GM19468 (cell line): ENCODE measurements around the gene TMEM150C.
"Not testable (repeated sequence)": the region's sequence is repeated elsewhere in the genome, so short reads cannot be mapped to it uniquely, and the experiment has no call there.

ENCODE experiments used
- ATAC-seq: cut with Tn5 transposase; IDR thresholded peaks from one replicate; pipeline ENCODE4 v1.9.1; 2021; ENCODE audit warnings: mild to moderate bottlenecking, moderate library complexity, moderate number of reproducible peaks; ENCODE audit not compliant: unreplicated experiment; ENCODE audit errors: extremely low read depth

Gene TMEM150C

DNA sequence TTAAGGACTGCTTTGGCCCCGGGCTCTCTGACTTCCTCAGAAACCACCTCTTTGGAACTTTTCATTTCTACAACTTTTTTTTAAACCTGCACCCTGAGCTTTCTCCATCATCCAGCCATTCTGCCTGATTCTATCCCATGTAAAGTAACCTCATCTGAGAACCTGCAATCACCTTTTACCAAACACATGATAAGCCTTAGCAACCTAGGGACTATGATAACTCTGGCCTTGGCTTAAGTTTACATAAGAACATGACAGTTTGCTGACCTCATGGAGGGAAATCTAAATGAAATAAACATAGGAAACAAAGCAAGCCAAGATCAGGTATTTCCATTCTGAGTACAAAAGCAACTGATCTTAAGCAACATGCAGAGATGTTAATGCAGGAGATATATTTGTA is 15.7 kb upstream of the TMEM150C start:
- ATAC-seq: no peak

DNA sequence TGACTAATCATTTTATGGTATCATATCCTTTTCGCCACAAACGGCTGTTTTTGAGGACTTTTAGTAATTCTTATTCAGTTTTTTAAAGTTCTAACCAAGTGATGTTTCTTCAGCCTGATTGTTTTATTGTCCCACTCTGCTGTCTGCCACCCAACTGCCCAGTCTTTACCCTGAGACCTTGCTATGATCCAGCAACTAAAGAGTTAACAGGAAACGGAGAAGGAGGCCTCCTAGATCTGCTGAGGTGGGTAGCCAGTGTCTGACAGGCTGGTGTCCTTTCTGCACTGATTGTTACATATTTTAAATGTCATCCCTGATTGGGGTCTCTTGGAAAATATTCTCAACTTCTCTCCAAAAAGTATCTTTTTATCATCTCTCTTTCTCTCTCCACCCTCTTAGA is 7.9 kb upstream of the TMEM150C start:
- no peak for ATAC-seq

DNA sequence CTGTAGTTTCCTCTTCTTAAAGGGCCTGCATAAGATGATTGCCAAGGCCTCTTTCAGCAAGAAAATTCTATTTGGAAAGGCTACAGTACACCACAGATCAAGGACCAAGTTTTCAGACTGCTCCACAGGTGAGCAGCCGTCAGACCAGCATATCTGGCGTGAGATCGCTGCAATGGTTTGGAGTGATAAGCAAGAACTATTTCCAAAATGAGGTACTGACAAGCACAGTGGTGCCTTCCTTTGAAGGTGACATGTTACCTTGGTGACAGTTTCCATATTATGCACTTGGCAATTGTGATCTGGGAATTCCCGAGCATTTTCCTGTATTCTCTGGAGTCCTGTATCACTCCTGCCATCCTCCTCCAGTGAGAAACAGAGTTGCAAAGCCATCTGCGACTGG is 7.3 kb upstream of the TMEM150C start:
- no peak for ATAC-seq

DNA sequence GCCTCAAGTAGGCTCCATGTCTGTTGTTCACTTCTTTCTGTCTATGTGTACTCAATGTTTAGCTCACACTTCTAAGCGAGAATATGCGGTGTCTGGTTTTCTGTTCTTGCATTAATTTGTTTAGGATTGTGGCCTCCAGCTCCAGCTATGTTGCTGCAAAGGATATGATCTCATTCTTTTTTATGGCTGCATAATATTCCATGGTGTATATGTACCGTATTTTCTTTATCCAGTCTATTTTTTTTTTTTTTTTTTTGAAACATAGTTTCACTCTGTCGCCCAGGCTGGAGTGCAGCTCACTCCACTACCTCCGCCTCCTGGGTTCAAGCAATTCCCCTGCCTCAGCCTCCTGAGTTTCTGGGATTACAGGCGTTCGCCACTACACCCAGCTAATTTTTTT is 5.7 kb upstream of the TMEM150C start:
- ATAC-seq: no peak

DNA sequence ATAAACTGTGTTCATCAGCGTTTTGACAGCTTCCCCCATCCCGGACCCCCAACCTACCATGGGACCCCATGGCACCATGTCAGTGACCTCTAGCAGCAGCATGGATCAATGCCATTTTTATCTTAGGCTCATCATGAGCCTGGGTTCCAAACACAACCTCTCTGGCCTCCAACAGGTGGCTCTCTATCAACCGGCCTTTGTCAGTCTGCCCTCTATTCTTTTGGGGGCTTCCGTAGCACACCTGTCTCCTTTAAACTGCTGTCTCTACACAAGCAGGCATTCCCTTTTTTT is 721 bp upstream of the TMEM150C start:
- no peak for ATAC-seq

DNA sequence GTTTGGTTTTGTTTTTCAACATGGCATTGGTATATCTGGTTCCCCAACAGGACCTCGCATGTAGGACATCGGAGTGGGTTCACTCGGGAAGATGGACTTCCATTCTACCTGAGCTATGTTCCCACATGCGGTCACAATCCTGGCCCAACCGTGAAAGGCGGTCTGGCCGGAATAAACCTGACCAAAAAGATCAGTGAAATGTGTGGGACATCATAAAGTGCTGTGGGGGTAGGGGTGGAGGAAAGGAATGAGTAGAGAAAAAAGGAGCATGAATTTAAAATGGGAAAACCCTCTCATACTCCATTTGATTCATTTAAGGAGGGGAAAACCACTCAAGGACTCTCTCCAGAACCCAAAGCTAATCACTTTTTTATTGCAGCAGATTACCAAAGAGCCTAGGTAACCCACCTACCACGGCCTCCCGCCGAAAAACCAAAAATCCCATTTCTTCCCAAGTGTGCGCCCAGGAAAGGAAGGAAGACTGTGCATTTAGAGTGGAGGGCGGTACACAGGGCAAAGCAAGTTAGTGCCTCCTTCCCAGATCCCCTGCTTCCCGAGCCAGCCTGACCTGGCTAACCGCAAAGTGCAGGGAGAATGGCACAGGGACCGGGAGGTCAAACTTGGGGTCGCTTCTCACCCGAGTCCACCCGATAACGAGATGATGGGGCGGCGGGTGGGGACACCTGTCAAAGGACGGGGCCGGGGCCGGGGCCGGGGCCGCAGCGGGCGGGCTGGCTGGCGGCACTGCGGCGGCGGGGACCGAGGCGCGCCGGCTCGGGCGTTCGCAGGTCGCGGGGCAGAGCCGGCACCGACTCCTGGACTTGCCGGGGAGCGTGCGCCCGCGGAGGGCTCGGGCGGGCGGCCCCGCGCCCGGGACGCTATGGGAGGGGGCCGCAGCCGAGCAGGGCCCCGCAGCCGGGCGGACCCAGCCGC is 669 bp downstream of the TMEM150C start:
- no peak for ATAC-seq

DNA sequence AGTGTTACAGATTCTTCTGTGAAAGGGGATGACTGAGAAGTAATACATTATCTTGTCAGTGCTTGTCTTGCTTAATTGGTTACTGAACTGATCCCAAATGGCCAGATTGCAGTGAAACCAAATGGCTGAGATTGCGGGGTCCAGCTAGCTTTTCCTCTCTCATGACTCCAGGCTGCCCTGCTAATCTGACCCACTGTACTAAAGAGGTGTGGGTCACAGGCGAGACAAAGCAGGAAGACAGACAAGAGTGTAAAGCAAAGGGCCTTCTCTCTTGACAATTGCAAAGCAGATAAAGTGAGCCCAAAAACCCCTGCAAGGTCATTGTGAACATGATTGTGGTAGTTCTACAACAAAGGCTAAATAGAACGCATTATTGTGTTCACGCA is 2.1 kb downstream of the TMEM150C start:
- no peak for ATAC-seq

DNA sequence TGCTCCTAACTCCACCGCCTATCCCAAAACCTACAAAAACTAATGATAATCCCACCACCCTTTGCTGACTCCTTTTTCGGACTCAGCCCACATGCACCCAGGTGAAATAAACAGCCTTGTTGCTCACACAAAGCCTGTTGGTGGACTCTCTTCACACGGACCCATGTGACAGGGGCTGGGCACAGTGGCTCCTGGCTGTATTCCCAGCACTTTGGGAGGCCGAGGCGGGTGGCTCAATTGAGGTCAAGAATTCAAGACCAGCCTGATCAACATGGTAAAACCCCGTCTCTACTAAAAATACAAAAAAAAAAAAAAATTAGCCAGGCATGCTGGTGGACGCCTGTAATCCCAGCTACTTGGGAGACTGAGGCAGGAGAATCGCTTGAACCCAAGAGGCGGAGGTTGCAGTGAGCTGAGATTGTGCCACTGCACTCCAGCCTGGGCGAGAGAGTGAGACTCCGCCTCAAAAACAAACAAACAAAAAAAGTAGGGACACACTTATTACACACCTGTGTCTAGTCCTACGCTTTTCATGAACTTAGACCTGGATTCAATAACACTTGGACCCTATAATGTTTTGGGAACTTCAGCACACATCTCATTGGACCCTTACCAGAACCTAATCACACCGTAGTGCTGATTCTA is 2.6 kb downstream of the TMEM150C start:
- ATAC-seq: not testable (repeated sequence)

DNA sequence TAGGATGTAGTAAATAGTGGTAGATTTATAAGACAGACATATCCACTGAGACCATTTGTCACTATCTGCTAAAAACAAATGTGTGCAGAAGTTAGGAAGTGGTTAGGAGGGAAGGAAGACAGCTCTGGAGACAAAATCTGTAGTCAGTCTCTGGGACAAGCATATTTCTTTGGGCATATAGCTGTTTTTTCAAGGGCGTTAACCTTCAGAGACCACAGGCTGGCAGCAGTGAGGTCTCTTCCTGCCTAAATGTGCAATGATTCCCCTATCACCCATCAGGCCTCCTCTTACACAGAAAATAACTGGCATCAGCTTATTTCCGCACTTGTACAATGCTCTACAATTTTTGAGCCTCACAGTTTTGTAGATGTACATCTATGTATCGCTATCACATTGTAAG is 6.5 kb downstream of the TMEM150C start:
- ATAC-seq: no peak

DNA sequence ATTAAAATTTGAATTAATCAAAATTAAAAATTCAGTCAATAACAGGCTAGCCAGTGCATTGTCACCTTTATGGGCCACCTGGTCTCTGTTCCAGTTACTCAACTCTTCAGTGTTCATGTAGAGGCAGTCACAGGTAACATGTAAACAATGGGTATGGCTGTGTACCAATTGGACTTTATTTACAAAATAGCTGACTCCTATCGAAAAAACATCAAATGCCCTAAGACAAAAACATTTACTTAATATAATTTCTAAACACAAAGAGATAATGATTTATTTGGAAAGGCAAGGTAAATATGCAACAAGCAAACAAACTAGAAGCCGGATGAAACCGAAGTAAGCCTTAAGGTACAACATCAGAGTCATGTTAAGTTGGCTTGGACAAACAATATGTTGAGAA is 8.8 kb downstream of the TMEM150C start:
- no peak for ATAC-seq

DNA sequence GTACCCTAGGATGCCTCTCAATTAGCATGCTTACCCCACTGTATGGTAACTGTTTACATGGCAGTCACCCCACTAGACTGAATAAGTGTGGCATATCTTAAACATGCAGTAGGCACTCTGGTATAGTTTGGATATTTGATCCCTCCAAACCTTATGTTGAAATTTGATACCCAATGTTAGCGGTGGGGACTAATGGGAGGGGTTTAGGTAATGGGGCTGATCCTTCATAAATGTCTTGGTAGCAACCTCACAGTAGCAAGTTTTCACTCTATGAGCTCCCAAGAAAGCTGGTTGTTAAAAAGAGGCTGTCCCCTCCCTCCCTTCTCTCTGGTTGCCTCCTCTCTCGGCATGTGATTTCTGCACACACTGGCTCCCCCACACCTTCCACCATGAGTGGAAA is 10.1 kb downstream of the TMEM150C start:
- ATAC-seq: no peak

DNA sequence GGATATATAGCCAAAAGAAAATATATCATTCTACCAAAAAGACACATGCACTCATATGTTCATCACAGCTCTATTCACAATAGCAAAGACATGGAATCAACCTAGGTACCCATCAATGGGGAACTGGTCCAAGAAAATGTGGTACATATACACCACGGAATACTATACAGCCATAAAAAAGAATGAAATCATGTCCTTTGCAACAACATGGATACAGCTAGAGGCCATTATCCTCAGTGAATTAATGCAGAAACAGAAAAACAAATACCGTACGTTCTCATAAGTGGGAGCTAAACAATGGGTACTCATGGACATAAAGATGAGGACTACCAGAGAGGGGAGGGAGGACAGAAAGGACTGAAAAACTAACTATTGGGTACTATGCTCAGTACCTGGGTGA is 13.9 kb downstream of the TMEM150C start:
- not testable (repeated sequence) for ATAC-seq

DNA sequence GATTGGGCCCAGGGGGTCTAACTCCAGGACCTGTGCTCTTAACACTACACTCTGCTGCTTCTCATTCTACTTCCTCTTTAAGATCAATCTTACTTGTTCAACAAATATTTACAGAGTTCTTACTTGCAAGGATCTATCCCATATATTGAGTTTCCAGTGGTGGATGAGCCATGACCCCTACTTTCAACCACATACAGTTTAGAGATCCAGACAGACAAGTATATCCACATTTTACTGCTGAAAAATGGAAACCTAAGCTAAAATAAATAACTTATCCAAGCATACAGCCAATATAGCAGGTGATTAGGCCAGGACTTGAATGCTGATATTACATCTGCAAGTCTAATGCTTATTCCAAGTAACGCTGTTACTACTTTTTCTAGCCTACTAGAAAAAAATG is 18.7 kb downstream of the TMEM150C start:
- no peak for ATAC-seq

DNA sequence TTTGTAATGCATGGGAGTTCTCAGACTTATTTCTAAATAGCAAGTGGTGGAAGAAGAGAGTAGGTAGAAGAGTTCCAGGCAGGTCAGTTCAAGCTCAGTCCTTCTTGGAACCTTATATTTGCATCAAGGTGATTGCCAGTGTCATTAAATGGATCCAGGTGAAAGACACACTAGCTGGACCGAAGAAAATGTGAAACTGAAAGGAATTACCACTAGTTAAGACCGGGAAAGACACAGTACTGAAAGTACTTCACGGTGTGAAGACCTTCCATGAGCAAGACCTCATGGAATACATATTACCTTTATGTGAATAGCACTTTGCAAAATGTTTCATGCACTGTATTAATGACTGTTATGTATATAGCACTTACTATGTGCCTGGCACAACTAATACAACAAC is 19.1 kb downstream of the TMEM150C start:
- no peak for ATAC-seq

DNA sequence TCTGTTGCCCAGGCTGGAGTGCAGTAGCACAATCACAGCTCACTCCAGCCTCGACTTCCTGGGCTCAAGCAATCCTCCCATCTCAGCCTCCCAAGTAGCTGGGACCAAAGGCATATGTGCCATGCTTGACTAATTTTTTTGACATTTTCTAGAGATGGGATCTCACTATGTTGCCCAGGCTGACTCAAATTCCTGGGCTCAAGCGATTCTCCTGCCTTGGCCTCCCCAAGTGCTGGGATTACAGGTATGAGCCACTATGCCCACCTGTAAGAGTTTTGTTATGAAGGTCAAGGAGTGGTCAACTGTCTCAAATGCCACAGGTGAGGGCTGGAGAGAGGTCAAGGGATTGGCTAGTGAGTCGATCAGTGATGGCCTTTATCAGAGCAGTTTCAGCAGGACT is 32.5 kb downstream of the TMEM150C start:
- ATAC-seq: no peak

DNA sequence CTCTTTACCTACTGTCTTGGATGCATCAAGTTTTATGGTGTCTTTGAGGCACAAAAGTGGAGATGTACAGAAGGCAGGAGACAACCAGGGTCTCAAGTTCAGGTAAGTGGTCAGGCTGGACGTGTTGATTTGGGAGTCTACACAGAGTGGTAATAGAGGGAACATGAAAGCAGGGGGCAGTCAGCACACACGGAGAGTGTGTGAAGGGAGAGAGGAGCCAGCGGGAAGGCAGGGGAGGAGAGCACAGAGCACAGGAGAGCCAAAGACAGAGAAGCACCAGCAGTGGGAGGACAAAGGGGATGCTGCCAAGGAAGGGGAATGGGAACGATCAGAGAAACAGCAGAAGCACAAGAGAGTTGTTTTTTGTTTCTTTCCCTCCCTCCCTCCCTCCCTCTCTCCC is 32.9 kb downstream of the TMEM150C start:
- ATAC-seq: no peak

DNA sequence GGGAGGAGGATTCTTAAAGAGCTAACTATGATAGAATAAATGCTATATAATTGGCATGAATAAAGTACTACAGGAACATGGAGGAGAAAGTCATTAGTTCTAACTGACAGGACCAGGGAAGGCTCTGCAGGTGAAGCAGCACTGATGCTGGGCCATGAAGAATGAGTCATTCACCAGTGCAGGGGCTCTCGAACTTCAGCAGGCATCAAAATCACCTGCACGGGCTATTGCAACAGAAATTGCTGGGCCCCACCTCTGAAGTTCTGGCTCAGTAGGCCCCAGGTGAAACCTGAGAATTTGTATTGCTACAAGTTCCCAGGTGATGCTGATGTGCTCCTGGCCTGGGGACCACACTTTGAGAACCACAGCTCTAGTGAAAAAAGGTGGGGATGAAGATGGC is 33.7 kb downstream of the TMEM150C start:
- no peak for ATAC-seq

DNA sequence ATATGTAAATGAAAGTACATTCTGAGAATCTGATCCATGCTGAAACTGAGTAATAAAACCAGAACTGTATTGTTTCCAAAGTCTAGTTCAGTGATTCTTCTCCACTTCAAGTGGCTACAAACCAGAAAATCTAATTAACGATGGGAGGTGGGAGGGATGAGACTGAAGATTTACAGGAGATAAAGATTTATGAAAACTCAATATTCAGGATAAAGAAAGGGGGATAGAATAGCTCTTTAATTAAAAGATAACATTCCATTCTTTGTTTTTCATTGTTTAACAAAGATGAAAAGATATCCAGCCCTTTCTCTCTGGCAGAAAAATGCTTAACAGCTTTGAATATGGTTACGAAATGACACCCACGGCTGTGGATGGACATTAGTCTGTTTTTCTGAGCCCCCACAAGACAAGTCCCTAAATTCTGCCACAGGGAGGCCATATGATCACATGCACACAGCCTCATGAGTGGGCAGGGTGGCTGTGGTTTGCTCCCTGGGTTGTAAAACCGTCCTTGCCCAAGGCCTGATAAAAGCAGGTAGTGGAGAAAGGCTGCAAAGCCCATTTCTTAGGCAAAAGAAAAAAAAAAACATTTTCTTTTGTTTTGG is 36.4 kb downstream of the TMEM150C start:
- no peak for ATAC-seq

DNA sequence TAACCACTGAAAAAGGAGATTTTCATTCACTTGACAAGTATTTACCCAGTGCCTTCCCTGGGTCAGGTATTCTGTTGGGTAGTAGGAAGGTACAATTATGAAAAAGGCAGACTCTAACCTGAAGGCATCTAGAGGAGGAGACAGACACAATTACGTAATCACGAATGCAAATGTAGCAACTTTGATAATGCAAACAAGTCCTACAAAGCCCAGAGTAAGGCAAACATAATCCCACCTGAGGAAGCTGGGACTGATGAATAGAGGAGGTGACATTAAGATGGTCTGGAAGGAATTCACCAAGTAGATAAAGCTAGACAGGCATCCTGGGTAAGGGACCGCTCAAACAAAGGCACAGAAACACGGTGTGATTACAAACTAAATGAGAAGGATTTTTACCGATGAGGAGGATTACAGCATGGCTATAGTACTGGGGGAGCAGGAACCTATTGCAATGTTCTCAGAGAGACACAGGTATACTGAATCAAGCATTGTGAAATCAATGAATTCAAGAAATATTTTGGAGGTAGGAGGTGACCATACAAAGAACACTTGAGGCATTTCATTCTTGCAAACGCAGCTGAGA is 37.1 kb downstream of the TMEM150C start:
- ATAC-seq: no peak

DNA sequence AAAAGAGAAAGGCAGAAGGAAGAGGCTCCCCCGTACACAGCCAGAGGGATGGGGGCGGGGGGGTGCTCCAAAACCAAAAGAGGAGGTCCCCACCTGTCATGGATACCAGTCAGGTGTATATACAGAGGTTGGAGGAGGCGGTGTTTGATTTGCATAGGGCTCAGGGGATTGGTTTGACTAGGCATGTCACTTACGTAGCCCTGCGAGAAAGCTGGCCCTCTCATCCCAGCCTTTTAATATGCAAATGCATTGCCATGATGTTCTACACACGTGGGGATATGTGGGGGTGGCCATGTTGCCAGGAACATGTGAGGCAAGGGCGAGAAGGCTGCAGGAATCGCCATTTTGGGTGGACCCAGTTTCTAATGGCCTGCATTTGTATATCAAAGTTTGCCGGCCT is 38.6 kb downstream of the TMEM150C start:
- no peak for ATAC-seq

DNA sequence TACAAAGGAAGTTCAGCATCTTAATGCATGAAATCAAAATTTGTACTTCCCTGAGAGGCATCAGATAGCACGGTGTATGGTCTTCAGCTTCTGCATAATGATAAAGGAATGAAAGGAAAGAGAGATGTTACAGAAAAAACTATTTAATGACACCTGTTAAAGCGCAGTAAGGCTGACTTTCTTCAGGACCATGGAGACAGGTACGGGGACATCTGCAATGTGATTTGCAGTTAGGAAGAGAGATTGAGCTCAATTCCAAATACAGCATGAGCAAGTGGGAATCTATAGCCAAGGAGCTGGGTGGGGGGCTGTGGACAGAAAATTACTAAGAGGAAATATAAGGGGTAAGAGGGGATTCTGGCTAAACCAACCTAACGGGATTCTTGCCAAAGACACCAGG is 39.3 kb downstream of the TMEM150C start:
- no peak for ATAC-seq
